Naive thymus-derived CD4-positive, alpha-beta T cell (primary cell): ENCODE results near the gene MTG1. TPM values are rescaled to one million over a fixed set of nuclear protein-coding genes. Genes with fewer than 3 reads are reported as not detected.
A peak's percentile ranks its signal among the peaks of the same experiment; 100 is the strongest.
"Not testable (repeated sequence)": the region's sequence is repeated elsewhere in the genome, so short reads cannot be mapped to it uniquely, and the experiment has no call there.

Source experiments
- ATAC-seq: fragments of 150-1000 bp; cut with Tn5 transposase; 2 replicates; pipeline ENCODE4 v1.10.0; 2021; ENCODE audit warnings: mild to moderate bottlenecking, moderate library complexity
- CTCF ChIA-PET: fragments of 350-600 bp; sonication (Branson Sonifier 250); formaldehyde crosslinking; loops from one replicate; lab custom pipeline; 2021; ENCODE audit warnings: antibody characterized with exemption; lab: Charles Lee
- POLR2A ChIA-PET: fragments of 350-600 bp; sonication (Branson Sonifier 250); formaldehyde crosslinking; loops from one replicate; lab custom pipeline; 2021; ENCODE audit warnings: antibody characterized with exemption, inconsistent platforms; lab: Charles Lee
- DNase-seq, 9 donors: peaks; one replicate each; pipeline versions ENCODE4 v3.0.0 to v3.0.0-alpha.2; 2020 to 2022; ENCODE audit warnings: mixed read lengths in 1 of 9
- H3K27ac ChIP-seq: one replicate; pipeline ENCODE4 v1.7.0; 2013; ENCODE audit warnings: mild to moderate bottlenecking, low read depth, low read length, moderate library complexity
- H3K27me3 ChIP-seq, 2 donors: one replicate each; pipeline ENCODE4 v1.7.0; 2013; ENCODE audit warnings: low read length in 2 of 2, mild to moderate bottlenecking in 2 of 2, moderate library complexity in 2 of 2; ENCODE audit not compliant: control insufficient read depth in 2 of 2, insufficient read depth in 2 of 2
- H3K36me3 ChIP-seq, 3 experiments: 1 replicate in 2 of 3; 2 replicates in 1 of 3; pipeline ENCODE4 v1.7.0; 2013; ENCODE audit warnings: low read length in 3 of 3, mild to moderate bottlenecking in 3 of 3, moderate library complexity in 1 of 3; ENCODE audit not compliant: insufficient read depth in 3 of 3, control insufficient read depth in 2 of 3
- H3K4me1 ChIP-seq, 2 donors: one replicate each; pipeline ENCODE4 v1.7.0; 2013; ENCODE audit warnings: low read length in 2 of 2, mild to moderate bottlenecking in 2 of 2, moderate library complexity in 1 of 2; ENCODE audit not compliant: control insufficient read depth in 2 of 2, insufficient read depth in 2 of 2
- H3K4me3 ChIP-seq: 2 replicates; pipeline ENCODE4 v1.7.0; 2013; ENCODE audit warnings: mild to moderate bottlenecking, low read length
- H3K9me3 ChIP-seq, 3 experiments: 1 replicate in 2 of 3; 2 replicates in 1 of 3; pipeline ENCODE4 v1.7.0; 2013; ENCODE audit warnings: low read length in 3 of 3; ENCODE audit not compliant: control insufficient read depth in 2 of 3
- H3K27ac Mint-ChIP-seq, 9 donors: one replicate each; pipeline ENCODE4 v1.8.0; 2020 to 2022; ENCODE audit warnings: mixed read lengths in 9 of 9, mild to moderate bottlenecking in 8 of 9, moderate library complexity in 5 of 9, inconsistent platforms in 2 of 9
- H3K27me3 Mint-ChIP-seq, 5 donors: one replicate each; pipeline ENCODE4 v1.8.0; 2021 to 2022; ENCODE audit warnings: mixed read lengths in 5 of 5, mild to moderate bottlenecking in 1 of 5
- H3K36me3 Mint-ChIP-seq, 5 donors: one replicate each; pipeline ENCODE4 v1.8.0; 2020 to 2022; ENCODE audit warnings: mixed read lengths in 5 of 5, mild to moderate bottlenecking in 3 of 5, inconsistent platforms in 1 of 5
- H3K4me1 Mint-ChIP-seq, 7 donors: one replicate each; pipeline ENCODE4 v1.8.0; 2020 to 2022; ENCODE audit warnings: mixed read lengths in 7 of 7, mild to moderate bottlenecking in 3 of 7, inconsistent platforms in 1 of 7
- H3K4me3 Mint-ChIP-seq, 10 donors: one replicate each; pipeline ENCODE4 v1.8.0; 2020 to 2022; ENCODE audit warnings: mild to moderate bottlenecking in 10 of 10, mixed read lengths in 10 of 10, moderate library complexity in 6 of 10, inconsistent platforms in 2 of 10
- H3K9me3 Mint-ChIP-seq, 11 donors: one replicate each; pipeline ENCODE4 v1.8.0; 2020 to 2022; ENCODE audit warnings: mixed read lengths in 11 of 11, mild to moderate bottlenecking in 4 of 11, inconsistent platforms in 1 of 11, moderate library complexity in 1 of 11
- intact Hi-C, 2 donors: fragments of 100-400 bp; cut with micrococcal nuclease; formaldehyde crosslinking; loops; one replicate each; pipeline ENCODE4 v1.15.1; 2023
- polyA plus RNA-seq, 2 donors: library from polyadenylated mRNA; unstranded; fragments of 300-500 nt; fragmentation: Illumina TruSeq; gene quantifications; one replicate each; pipeline ENCODE4 v1.2.3, GENCODE V29; 2021
- total RNA-seq, 6 experiments: library from RNA in 5 of 6; stranded (reverse) in 5 of 6; gene quantifications; 1 replicate in 5 of 6; 2 replicates in 1 of 6; pipeline ENCODE4 v1.2.3 and lab custom pipeline; 2021 to 2026

MTG1 gene
- total and polyA plus RNA-seq, 7 experiments from 2014 or later, result 25.6 to 67.1 (median 51.2) TPM

- no peaks in the 10 kb centered on the region for H3K27me3 ChIP-seq
- Mint-ChIP-seq H3K4me1 (peaks cover 0 to 3% (median 0%) of the 10 kb centered on the region in 7 donors), H3K9me3 (peaks cover 0 to 1% (median 0%) of the 10 kb centered on the region in 11 donors), H3K36me3 (peaks cover 0 to 8% (median 4%) of the 10 kb centered on the region in 5 donors), H3K27ac (no peak overlapping the region), H3K27me3 (peaks cover 0 to 19% (median 0%) of the 10 kb centered on the region in 5 donors), H3K4me3 (peak overlapping the region in 7 of 10 donors; percentile 16 to 73 (median 36))
- H3K4me3 ChIP-seq, result no peak overlapping the region
- no peaks in the 10 kb centered on the region for H3K9me3 ChIP-seq
- POLR2A ChIA-PET, result no interaction called here
- H3K4me1 ChIP-seq, result no peaks in the 10 kb centered on the region
- H3K27ac ChIP-seq, result no peak overlapping the region
- DNase-seq, result no peak
- H3K36me3 ChIP-seq, result peaks cover 0 to 32% (median 0%) of the 10 kb centered on the region in 3 experiments
- intact Hi-C loops, result no loop called here
- ATAC-seq, result peak; percentile 31
- CTCF ChIA-PET, result no interaction called here
Observed at GRCh38 chr10:133422807-133423771, 29.1 kb downstream of the MTG1 start.

GRCh38 chr10:133424102-133424501, 30.1 kb downstream of the MTG1 start:
- POLR2A ChIA-PET, CTCF ChIA-PET, H3K36me3 Mint-ChIP-seq, H3K4me3 Mint-ChIP-seq, H3K27me3 ChIP-seq, H3K9me3 Mint-ChIP-seq, DNase-seq, ATAC-seq, intact Hi-C loops, H3K4me1 ChIP-seq, H3K27ac ChIP-seq, H3K27ac Mint-ChIP-seq, H3K9me3 ChIP-seq, H3K4me3 ChIP-seq, H3K4me1 Mint-ChIP-seq: not testable (repeated sequence)
- H3K36me3 ChIP-seq, result peaks cover 0 to 22% (median 0%) of the 10 kb centered on the region in 3 experiments
- peaks cover 0 to 19% (median 0%) of the 10 kb centered on the region in 5 donors for H3K27me3 Mint-ChIP-seq

GRCh38 chr10:133424601-133425000, 30.6 kb downstream of the MTG1 start, which contains the start of gene SPRN:
Gene SPRN, minus strand, starts transcription at chr10:133424625. Its CDS starts 944 bp downstream, at chr10:133423681.
- H3K27me3 ChIP-seq, H3K4me1 ChIP-seq, H3K36me3 Mint-ChIP-seq, intact Hi-C loops, H3K9me3 ChIP-seq, ATAC-seq, H3K4me1 Mint-ChIP-seq, POLR2A ChIA-PET, H3K4me3 ChIP-seq, H3K27ac ChIP-seq, DNase-seq, CTCF ChIA-PET, H3K27ac Mint-ChIP-seq: not testable (repeated sequence)
- H3K4me3 Mint-ChIP-seq, result peak within 1 kb of the TSS in 7 of 10 donors; percentile 6 to 73 (median 36)
- H3K27me3 Mint-ChIP-seq, result peaks cover 0 to 22% (median 0%) of the 10 kb centered on the region in 5 donors
- peaks cover 0 to 17% (median 0%) of the 10 kb centered on the region in 3 experiments for H3K36me3 ChIP-seq
- H3K9me3 Mint-ChIP-seq, result peaks cover 0 to 15% (median 5%) of the 10 kb centered on the region in 11 donors

- Mint-ChIP-seq H3K9me3 (peaks cover 0 to 17% (median 6%) of the 10 kb centered on the region in 11 donors), H3K27me3 (peaks cover 0 to 11% (median 3%) of the 10 kb centered on the region in 5 donors)
- H3K36me3 ChIP-seq, ATAC-seq, CTCF ChIA-PET, H3K27me3 ChIP-seq, H3K4me3 ChIP-seq, H3K4me3 Mint-ChIP-seq, DNase-seq, H3K4me1 Mint-ChIP-seq, H3K9me3 ChIP-seq, H3K27ac Mint-ChIP-seq, POLR2A ChIA-PET, H3K27ac ChIP-seq, H3K36me3 Mint-ChIP-seq, H3K4me1 ChIP-seq, intact Hi-C loops: not testable (repeated sequence)
Observed at GRCh38 chr10:133429571-133429970, 35.6 kb downstream of the MTG1 start.

- H3K36me3 Mint-ChIP-seq, intact Hi-C loops, H3K4me3 Mint-ChIP-seq, H3K27ac ChIP-seq, H3K4me1 Mint-ChIP-seq, DNase-seq, H3K27me3 ChIP-seq, H3K4me3 ChIP-seq, H3K4me1 ChIP-seq, H3K36me3 ChIP-seq, CTCF ChIA-PET, H3K27ac Mint-ChIP-seq, H3K9me3 ChIP-seq, POLR2A ChIA-PET: not testable (repeated sequence)
- H3K9me3 Mint-ChIP-seq, result peaks cover 0 to 23% (median 6%) of the 10 kb centered on the region in 11 donors
- ATAC-seq, result peak; percentile 24
- H3K27me3 Mint-ChIP-seq, result peaks cover 7 to 25% (median 11%) of the 10 kb centered on the region in 5 donors
Observed at GRCh38 chr10:133431888-133432613, 38.1 kb downstream of the MTG1 start.

GRCh38 chr10:133432789-133433188, 38.8 kb downstream of the MTG1 start:
- peak; percentile 22 for ATAC-seq
- H3K27me3 Mint-ChIP-seq, result peaks cover 7 to 29% (median 15%) of the 10 kb centered on the region in 5 donors
- H3K4me3 Mint-ChIP-seq, H3K36me3 ChIP-seq, H3K9me3 ChIP-seq, H3K27ac ChIP-seq, H3K27me3 ChIP-seq, POLR2A ChIA-PET, H3K4me1 ChIP-seq, H3K36me3 Mint-ChIP-seq, H3K4me3 ChIP-seq, H3K27ac Mint-ChIP-seq, H3K4me1 Mint-ChIP-seq, CTCF ChIA-PET, DNase-seq, intact Hi-C loops: not testable (repeated sequence)
- peaks cover 0 to 23% (median 6%) of the 10 kb centered on the region in 11 donors for H3K9me3 Mint-ChIP-seq
